Hepatocyte (in vitro differentiated cells): ENCODE measurements around the gene CCDC110.

Source experiments
- EZH2 ChIP-seq: fragments of 200-600 bp; sonication (generic); IDR thresholded peaks from 2 replicates; pipeline ENCODE4 v1.6.1; 2016; ENCODE audit warnings: antibody characterized with exemption, mild to moderate bottlenecking, borderline replicate concordance
- TF ChIP-seq, protein P1 (sequence below): fragments of 200-600 bp; sonication (generic); IDR thresholded peaks from 2 replicates; pipeline ENCODE4 v1.5.1; 2016; ENCODE audit warnings: antibody characterized with exemption, mild to moderate bottlenecking; ENCODE audit not compliant: poor library complexity

DNA sequence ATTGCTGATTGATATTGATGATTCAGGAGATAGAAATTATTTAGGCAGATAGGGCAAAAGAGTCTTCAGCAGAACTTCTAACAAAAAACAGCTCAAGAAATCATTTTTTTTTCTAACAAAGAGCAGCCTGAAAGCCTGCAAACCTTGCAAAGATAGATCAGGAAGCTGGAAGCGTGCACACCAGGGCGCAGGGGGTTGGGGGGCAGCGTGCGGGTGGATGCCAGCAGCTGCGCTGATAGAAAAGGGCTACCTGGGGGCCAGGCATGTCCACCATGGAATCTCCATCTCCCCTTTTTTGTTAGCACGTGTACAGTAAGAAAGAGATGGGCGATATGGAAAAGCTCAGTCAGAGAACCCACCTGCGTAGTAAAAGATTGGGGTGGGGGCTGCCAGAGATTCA is 1.7 kb upstream of the CCDC110 start:
- TF ChIP-seq, protein P1, sequence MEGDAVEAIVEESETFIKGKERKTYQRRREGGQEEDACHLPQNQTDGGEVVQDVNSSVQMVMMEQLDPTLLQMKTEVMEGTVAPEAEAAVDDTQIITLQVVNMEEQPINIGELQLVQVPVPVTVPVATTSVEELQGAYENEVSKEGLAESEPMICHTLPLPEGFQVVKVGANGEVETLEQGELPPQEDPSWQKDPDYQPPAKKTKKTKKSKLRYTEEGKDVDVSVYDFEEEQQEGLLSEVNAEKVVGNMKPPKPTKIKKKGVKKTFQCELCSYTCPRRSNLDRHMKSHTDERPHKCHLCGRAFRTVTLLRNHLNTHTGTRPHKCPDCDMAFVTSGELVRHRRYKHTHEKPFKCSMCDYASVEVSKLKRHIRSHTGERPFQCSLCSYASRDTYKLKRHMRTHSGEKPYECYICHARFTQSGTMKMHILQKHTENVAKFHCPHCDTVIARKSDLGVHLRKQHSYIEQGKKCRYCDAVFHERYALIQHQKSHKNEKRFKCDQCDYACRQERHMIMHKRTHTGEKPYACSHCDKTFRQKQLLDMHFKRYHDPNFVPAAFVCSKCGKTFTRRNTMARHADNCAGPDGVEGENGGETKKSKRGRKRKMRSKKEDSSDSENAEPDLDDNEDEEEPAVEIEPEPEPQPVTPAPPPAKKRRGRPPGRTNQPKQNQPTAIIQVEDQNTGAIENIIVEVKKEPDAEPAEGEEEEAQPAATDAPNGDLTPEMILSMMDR = no peak
- TF ChIP-seq EZH2 = no peak
